Uterus (tissue), 4 donors: ENCODE measurements around the gene VWCE. TPM values are rescaled to one million over a fixed set of nuclear protein-coding genes. Genes with fewer than 3 reads are reported as not detected.

Source experiments
- DNase-seq, 2 donors: peaks; one replicate each; pipeline ENCODE4 v3.0.0-alpha.2; 2019 to 2020
- H3K27ac ChIP-seq, 2 donors: fragments of 200-600 bp; sonication (generic); 1 replicate in 1 of 2; 2 replicates in 1 of 2; pipeline ENCODE4 v1.5.1; 2016 to 2018
- H3K27me3 ChIP-seq, 2 donors: fragments of 200-600 bp; sonication (generic); one replicate each; pipeline ENCODE4 v1.5.1; 2018 to 2019; ENCODE audit warnings: control low read depth in 1 of 2
- H3K36me3 ChIP-seq, 2 donors: fragments of 200-600 bp; sonication (generic); one replicate each; pipeline ENCODE4 v1.5.1; 2019; ENCODE audit warnings: control low read depth in 1 of 2
- H3K4me1 ChIP-seq, 2 donors: fragments of 200-600 bp; sonication (generic); one replicate each; pipeline ENCODE4 v1.5.1; 2018 to 2019; ENCODE audit warnings: control low read depth in 1 of 2
- H3K4me3 ChIP-seq, 2 donors: fragments of 200-600 bp; sonication (generic); 1 replicate in 1 of 2; 2 replicates in 1 of 2; pipeline ENCODE4 v1.5.1; 2018 to 2019; ENCODE audit warnings: mild to moderate bottlenecking in 1 of 2
- H3K9me3 ChIP-seq, 2 donors: fragments of 200-600 bp; sonication (generic); one replicate each; pipeline ENCODE4 v1.5.1; 2019; ENCODE audit warnings: control low read depth in 1 of 2
- POLR2A ChIP-seq, 2 donors: fragments of 450-650 bp; IDR thresholded peaks; one replicate each; pipeline ENCODE4 v1.6.1; 2016; ENCODE audit warnings: antibody characterized with exemption in 2 of 2, mild to moderate bottlenecking in 1 of 2, moderate library complexity in 1 of 2
- intact Hi-C: fragments of 100-400 bp; cut with DNase I; formaldehyde crosslinking; loops from one replicate; pipeline ENCODE4 v1.15.1; 2023; ENCODE audit warnings: low total_unique reads
- total RNA-seq, 4 donors: library from RNA; depleted of rRNA in 3 of 4; stranded (reverse); fragments of >200 nt in 3 of 4; gene quantifications; one replicate each; pipeline versions ENCODE4 v1.1.0 to v1.2.4, GENCODE V29; 2014 to 2023
- TF ChIP-seq, protein P1 (sequence below), 4 experiments: fragments of 200-600 bp in 2 of 4; fragments of 450-650 bp in 2 of 4; sonication (generic) in 2 of 4; IDR thresholded peaks; one replicate each; pipeline ENCODE4 v1.5.1; 2016 to 2019; ENCODE audit warnings: antibody characterized with exemption in 4 of 4, mild to moderate bottlenecking in 2 of 4, moderate library complexity in 1 of 4
- donor health status: DM: yes; HTN: yes; CAD: no.

VWCE gene
- total RNA-seq, 4 donors from 2014 or later, result 0.51 to 6.5 (median 1.2) TPM

DNA sequence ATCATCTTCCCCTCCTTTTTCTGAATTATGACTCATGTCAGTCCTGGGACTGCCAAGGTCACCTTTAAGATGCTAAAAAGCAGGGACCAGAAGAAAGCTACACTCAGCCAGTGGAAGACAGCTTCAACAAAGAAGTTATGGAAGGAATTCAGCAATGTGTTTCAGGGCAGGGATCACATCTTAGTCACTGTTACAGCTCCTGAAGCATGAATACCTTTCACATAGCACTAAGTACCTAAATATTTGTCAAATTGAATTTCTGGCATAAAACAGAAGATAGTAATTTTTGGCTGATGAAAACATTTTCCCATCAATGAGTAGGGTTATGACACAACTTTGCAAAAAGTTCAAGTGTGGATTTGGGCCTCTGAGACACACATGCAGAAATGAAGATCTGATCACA, 32.6 kb upstream of the VWCE start:
- DNase-seq, result no peak
- no peaks in the 10 kb centered on the region for H3K27me3 ChIP-seq
- intact Hi-C loops, result no loop called here
- H3K27ac ChIP-seq, result no peak overlapping the region
- no peaks in the 10 kb centered on the region for H3K36me3 ChIP-seq
- TF ChIP-seq POLR2A (IDR thresholded peaks at IDR 0.05), result no peak
- TF ChIP-seq, protein P1, sequence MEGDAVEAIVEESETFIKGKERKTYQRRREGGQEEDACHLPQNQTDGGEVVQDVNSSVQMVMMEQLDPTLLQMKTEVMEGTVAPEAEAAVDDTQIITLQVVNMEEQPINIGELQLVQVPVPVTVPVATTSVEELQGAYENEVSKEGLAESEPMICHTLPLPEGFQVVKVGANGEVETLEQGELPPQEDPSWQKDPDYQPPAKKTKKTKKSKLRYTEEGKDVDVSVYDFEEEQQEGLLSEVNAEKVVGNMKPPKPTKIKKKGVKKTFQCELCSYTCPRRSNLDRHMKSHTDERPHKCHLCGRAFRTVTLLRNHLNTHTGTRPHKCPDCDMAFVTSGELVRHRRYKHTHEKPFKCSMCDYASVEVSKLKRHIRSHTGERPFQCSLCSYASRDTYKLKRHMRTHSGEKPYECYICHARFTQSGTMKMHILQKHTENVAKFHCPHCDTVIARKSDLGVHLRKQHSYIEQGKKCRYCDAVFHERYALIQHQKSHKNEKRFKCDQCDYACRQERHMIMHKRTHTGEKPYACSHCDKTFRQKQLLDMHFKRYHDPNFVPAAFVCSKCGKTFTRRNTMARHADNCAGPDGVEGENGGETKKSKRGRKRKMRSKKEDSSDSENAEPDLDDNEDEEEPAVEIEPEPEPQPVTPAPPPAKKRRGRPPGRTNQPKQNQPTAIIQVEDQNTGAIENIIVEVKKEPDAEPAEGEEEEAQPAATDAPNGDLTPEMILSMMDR (IDR thresholded peaks at IDR 0.05), result no peak
- no peaks in the 10 kb centered on the region for H3K9me3 ChIP-seq
- H3K4me1 ChIP-seq, result peaks cover 0 to 5% of the 10 kb centered on the region in 2 donors
- no peak overlapping the region for H3K4me3 ChIP-seq

DNA sequence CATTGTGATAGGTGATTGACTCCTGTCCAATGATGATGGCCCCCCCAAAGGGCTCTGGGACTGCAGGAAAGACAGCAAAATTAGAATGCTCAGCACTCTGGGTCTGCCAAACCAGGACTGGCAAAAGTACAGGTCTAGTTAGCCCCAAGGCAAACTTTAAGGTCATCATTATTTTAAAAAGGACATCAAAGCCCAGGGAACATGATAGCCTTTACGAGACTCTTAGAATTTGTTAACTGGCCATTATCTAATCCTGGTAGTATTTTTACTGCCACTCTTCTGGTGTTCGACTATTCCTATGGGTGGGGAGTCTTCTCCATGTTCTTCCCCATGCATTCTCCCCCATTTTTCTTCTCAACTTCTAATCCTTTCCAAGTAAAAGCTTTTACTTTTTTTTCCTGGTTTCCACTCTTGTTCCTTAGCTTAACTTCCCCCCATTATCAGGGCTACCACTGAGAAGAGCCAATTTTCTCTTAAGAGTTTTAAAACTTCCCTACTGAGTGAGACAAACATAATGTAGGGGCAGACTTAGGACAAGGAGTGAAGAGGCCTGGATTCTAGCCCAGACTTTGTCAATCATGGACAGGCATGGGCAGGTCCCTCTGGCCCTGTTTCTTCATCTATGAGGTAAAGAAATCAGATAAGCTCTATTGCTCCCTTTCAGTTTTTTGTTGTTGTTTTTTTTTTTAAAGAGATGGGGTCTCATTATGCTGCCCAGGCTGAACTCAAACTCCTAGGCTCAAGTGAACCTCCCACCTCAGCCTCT, 30.7 kb upstream of the VWCE start:
- intact Hi-C loops, result no loop called here
- H3K4me1 ChIP-seq, result no peaks in the 10 kb centered on the region
- no peaks in the 10 kb centered on the region for H3K27me3 ChIP-seq
- TF ChIP-seq, protein P1 (IDR thresholded peaks at IDR 0.05), result no peak
- TF ChIP-seq POLR2A (IDR thresholded peaks at IDR 0.05), result no peak
- no peaks in the 10 kb centered on the region for H3K36me3 ChIP-seq
- no peaks in the 10 kb centered on the region for H3K9me3 ChIP-seq
- no peak overlapping the region for H3K27ac ChIP-seq
- no peak for DNase-seq
- H3K4me3 ChIP-seq, result no peak overlapping the region

DNA sequence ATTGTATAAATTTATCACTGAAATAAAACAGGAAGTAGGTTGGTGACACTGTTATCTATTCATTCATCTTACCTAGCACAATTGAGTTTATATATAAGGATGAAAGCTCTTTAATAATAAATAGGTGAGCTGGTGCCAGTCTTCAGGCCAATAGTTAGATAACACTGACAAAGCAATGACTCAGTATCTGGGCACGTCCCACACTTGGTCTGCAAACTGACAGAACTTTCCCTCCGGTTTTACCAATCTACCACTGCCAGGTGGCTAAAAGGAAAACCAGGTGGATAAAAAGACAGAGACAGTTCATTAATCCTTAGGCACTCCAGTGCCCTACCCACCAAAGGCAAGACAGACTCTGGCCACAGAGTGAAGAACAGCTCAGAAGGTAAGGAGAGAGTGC, 20.1 kb upstream of the VWCE start:
- Histone ChIP-seq H3K36me3 (no peaks in the 10 kb centered on the region), H3K27me3 (no peaks in the 10 kb centered on the region), H3K9me3 (no peaks in the 10 kb centered on the region), H3K4me3 (no peak overlapping the region), H3K4me1 (no peaks in the 10 kb centered on the region), H3K27ac (no peak overlapping the region)
- intact Hi-C loops, result no loop called here
- TF ChIP-seq, protein P1 (IDR thresholded peaks at IDR 0.05), result no peak
- no peak for TF ChIP-seq POLR2A (IDR thresholded peaks at IDR 0.05)
- no peak for DNase-seq

DNA sequence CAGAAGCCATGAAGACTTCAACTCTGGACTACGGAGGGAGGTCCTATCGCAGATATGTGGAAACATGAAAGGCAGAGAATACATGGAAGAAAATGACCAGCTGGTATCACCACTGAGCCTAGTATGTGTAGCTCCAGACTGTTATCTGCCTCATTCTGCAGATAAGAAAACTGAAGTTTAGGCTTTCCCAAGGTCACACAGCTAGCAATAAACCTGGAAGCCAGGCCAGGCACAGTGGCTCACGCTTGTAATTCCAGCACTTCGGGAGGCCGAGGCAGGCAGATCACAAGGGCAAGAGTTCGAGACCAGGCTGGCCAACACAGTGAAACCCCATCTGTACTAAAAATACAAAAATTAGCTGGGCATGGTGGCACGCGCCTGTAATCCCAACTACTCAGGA, 15.6 kb upstream of the VWCE start:
- no peaks in the 10 kb centered on the region for H3K9me3 ChIP-seq
- no peak for TF ChIP-seq POLR2A (IDR thresholded peaks at IDR 0.05)
- TF ChIP-seq, protein P1 (IDR thresholded peaks at IDR 0.05), result no peak
- no peaks in the 10 kb centered on the region for H3K27me3 ChIP-seq
- H3K4me1 ChIP-seq, result no peaks in the 10 kb centered on the region
- DNase-seq, result no peak
- H3K36me3 ChIP-seq, result no peaks in the 10 kb centered on the region
- H3K27ac ChIP-seq, result no peak overlapping the region
- H3K4me3 ChIP-seq, result no peak overlapping the region
- intact Hi-C loops, result no loop called here

DNA sequence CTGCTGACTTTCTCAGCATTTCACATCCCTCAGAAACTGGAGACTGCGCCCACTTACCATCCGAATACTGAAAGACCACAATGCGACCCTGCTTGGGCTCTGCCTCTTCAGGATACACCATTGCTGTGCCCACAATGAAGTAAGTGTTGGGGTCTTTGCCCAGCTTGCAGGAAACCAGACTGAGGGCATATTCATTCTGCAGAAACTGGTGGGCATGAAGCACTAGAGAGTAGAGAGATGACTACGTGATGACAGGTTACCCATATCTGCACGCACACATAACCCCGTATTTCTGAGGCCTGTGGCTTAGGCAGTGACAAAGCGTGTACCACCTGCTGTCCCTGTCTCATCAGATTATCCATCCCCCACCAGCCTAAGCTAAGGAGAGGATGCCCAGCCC, 14.6 kb upstream of the VWCE start:
- intact Hi-C loops, result no loop called here

More for the DNA sequence above, 14.6 kb upstream of the VWCE start:
- Histone ChIP-seq H3K4me1 (no peaks in the 10 kb centered on the region), H3K9me3 (no peaks in the 10 kb centered on the region), H3K4me3 (no peak overlapping the region), H3K27ac (no peak overlapping the region), H3K27me3 (no peaks in the 10 kb centered on the region), H3K36me3 (no peaks in the 10 kb centered on the region)
- no peak for DNase-seq
- TF ChIP-seq, protein P1 (IDR thresholded peaks at IDR 0.05), result no peak
- no peak for TF ChIP-seq POLR2A (IDR thresholded peaks at IDR 0.05)
